ENCODE results near the gene C19orf38. TPM values are rescaled to one million over a fixed set of nuclear protein-coding genes. Genes with fewer than 3 reads are reported as not detected.

The C19orf38 gene
- total RNA-seq, 1 donor from 2014 or later: 0.33 TPM

DNA sequence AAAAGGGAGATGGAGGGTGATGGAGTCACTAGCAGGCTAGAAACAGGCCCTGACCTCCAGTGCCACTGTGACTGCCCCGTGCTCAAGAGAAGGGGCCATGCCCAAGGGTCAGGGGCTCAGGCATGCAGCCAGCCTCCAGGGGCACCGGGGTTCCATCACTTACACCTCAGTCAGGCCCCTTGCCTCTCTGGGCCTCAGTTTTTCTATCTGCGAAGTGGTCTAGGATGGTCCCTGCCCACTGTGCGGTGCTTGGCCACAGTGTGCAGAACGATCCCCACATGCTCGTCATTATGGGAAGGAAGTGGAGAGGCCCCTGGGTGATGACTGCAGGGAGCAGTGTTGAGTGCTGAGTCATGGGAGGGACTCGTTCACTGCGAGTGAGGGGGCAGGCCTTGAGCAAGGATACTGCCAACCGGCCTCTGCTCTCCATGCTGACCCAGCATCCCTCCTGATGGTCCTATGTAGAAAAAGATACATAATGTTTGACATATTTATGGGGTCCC, 35.3 kb upstream of the C19orf38 start:
- H3K36me3 ChIP-seq (ENCODE audit: control insufficient read depth, insufficient read depth, low read length): peaks cover 2% of the 10 kb centered on the region
- H3K27me3 ChIP-seq (ENCODE audit: control insufficient read depth, insufficient read depth, low read length): no peaks in the 10 kb centered on the region
- TF ChIP-seq CTCF (IDR thresholded peaks at IDR 0.05; ENCODE audit: insufficient read depth, low read length, poor library complexity, severe bottlenecking): no peak
- DNase-seq (ENCODE audit: low read depth): peak; percentile 60
- H3K4me3 ChIP-seq (ENCODE audit: low read depth, low read length): no peak overlapping the region

DNA sequence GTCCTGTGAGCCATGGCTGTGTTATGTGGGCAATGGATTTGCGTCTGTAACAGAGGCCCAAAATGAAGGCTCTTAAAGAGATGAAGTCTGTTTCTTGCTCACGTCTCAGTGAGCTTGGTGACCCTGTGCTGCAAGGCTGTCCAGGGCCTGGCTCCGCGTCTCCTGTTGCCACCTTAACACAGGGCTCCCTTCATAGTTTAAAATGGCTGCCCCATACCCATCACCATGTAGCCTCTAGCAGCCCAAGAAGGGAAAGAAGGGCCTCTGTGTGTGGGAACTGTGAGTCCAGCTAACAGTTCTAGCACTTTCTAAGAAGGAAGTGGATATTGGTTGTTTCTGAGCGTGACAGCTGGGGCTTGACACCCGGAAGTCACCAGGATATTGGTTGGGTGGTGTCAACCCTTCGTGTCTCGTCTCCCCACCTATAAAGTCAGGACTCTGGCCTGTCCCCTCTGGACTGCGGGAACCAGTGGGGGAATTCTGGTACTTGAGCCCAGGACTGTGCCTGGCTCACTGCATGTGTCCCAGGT, 33.1 kb upstream of the C19orf38 start:
- no peak for TF ChIP-seq CTCF (IDR thresholded peaks at IDR 0.05; ENCODE audit: insufficient read depth, low read length, poor library complexity, severe bottlenecking)
- Histone ChIP-seq H3K4me3 (ENCODE audit: low read depth, low read length) (no peak overlapping the region), H3K27me3 (ENCODE audit: control insufficient read depth, insufficient read depth, low read length) (no peaks in the 10 kb centered on the region), H3K36me3 (ENCODE audit: control insufficient read depth, insufficient read depth, low read length) (peaks cover 3% of the 10 kb centered on the region)
- no peak for DNase-seq (ENCODE audit: low read depth)

GRCh38 chr19:10815969-10816644, 32.1 kb upstream of the C19orf38 start:
- no peak for TF ChIP-seq CTCF (IDR thresholded peaks at IDR 0.05; ENCODE audit: insufficient read depth, low read length, poor library complexity, severe bottlenecking)
- no peak overlapping the region for H3K4me3 ChIP-seq (ENCODE audit: low read depth, low read length)
- DNase-seq (ENCODE audit: low read depth): no peak
- H3K27me3 ChIP-seq (ENCODE audit: control insufficient read depth, insufficient read depth, low read length): no peaks in the 10 kb centered on the region
- H3K36me3 ChIP-seq (ENCODE audit: control insufficient read depth, insufficient read depth, low read length): peaks cover 5% of the 10 kb centered on the region

DNA sequence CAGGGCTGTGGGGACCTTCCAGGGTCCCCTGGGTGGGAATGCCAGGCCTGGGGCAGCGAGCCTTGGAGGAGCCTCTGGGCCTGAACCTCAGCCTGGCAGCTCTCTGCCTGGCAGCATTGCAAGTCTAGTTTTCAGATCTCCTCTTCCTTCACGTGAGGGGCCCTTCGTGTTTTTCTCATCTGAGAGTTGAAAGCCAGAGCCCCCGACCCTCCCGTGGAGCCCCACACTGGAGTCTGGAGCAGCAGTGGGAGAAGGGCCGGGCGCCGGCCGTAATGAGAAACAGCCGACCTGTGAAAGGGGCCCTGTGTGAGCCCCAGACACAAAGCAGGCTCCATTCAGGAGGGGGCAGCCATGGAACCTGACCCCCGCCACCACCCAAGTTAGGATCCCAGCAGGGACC, 31.5 kb upstream of the C19orf38 start:
- peaks cover 4% of the 10 kb centered on the region for H3K36me3 ChIP-seq (ENCODE audit: control insufficient read depth, insufficient read depth, low read length)
- DNase-seq (ENCODE audit: low read depth): no peak
- no peak overlapping the region for H3K4me3 ChIP-seq (ENCODE audit: low read depth, low read length)
- no peaks in the 10 kb centered on the region for H3K27me3 ChIP-seq (ENCODE audit: control insufficient read depth, insufficient read depth, low read length)
- TF ChIP-seq CTCF (IDR thresholded peaks at IDR 0.05; ENCODE audit: insufficient read depth, low read length, poor library complexity, severe bottlenecking): no peak

DNA sequence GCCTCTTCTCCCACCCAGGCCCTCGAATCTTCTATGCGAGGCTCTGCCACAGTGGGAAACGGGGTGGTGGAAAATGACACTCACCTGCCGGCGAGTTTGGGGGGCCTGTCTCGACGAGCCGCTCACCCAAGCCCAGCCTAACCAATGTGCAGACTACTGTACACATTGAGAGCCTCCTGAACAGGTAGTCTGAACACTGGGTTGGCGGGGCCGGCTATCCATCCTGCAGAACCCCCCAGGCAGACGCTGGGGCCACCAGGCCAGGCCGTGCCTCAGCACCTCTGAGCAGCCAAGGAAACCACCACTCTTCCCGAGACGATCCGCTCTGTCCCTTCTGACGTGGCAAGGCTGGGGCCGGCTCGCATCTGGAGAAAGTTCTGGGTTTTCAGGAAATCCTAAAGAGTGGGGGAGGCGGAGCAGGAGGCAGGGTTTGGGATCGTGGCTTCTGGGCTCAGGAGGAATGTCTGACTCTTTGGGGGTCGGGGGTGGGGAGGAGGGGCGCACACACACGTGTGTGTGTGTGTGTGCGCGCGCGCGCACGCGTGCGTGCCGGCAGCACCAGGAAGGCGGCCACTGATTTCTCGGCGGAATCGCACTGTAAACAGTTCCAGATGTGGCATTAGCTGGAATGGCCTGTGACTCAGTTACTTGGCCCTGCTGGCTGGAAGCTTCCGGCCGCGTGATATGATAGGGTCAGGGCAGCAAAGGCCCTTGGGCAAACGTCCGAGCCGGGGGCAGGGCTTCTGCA, 30.8 kb upstream of the C19orf38 start:
- H3K4me3 ChIP-seq (ENCODE audit: low read depth, low read length): peak overlapping the region; percentile 16
- H3K27me3 ChIP-seq (ENCODE audit: control insufficient read depth, insufficient read depth, low read length): no peaks in the 10 kb centered on the region
- peaks cover 4% of the 10 kb centered on the region for H3K36me3 ChIP-seq (ENCODE audit: control insufficient read depth, insufficient read depth, low read length)
- no peak for TF ChIP-seq CTCF (IDR thresholded peaks at IDR 0.05; ENCODE audit: insufficient read depth, low read length, poor library complexity, severe bottlenecking)
- no peak for DNase-seq (ENCODE audit: low read depth)
